ENCODE measurements around the gene AKR1B15. TPM values are rescaled to one million over a fixed set of nuclear protein-coding genes. Genes with fewer than 3 reads are reported as not detected.
"Not testable (repeated sequence)": the region's sequence is repeated elsewhere in the genome, so short reads cannot be mapped to it uniquely, and the experiment has no call there.

The AKR1B15 gene
- total RNA-seq, 1 experiment from 2014 or later: not detected

- Histone ChIP-seq H3K27me3 (replicated peaks; ENCODE audit: control insufficient read depth, insufficient read depth, low read length) (no peaks in the 10 kb centered on the region), H3K36me3 (ENCODE audit: control insufficient read depth, insufficient read depth, low read length) (no peaks in the 10 kb centered on the region), H3K4me3 (ENCODE audit: low read depth, low read length) (no peak overlapping the region), H3K4me1 (0 out of 2 replicates have a peak, but pooled peaks cover 3% of the 10 kb centered on the region), H3K9me3 (no peaks in the 10 kb centered on the region)
- DNase-seq: no peak
- Mint-ChIP-seq H3K27me3 (ENCODE audit: insufficient read depth, unreplicated experiment) (peaks cover 4% of the 10 kb centered on the region), H3K27ac (ENCODE audit: unreplicated experiment) (no peak overlapping the region), H3K36me3 (ENCODE audit: insufficient read depth, unreplicated experiment) (no peaks in the 10 kb centered on the region), H3K9me3 (ENCODE audit: unreplicated experiment) (no peaks in the 10 kb centered on the region), H3K4me3 (ENCODE audit: unreplicated experiment) (no peak overlapping the region), H3K4me1 (ENCODE audit: low read depth, unreplicated experiment) (no peaks in the 10 kb centered on the region)
- intact Hi-C loops (cut with micrococcal nuclease; ENCODE audit: unreplicated experiment): no loop called here
- ChIA-PET CTCF (interaction anchor here (0.9 kb wide), 2 partner anchors 12 to 16 kb away, joined by 3 to 4 read pairs; no protein-coding TSS in a partner anchor), POLR2A (no interaction called here)
- no peak for TF ChIP-seq CTCF (IDR thresholded peaks at IDR 0.05; ENCODE audit: insufficient read depth in 1 of 2, low read depth in 1 of 2, low read length in 1 of 2, severe bottlenecking in 1 of 2, unreplicated experiment in 1 of 2)
- no TSS peak for BruUV-seq (replicated peaks)
Observed at GRCh38 chr7:134535919-134536299, 13.0 kb upstream of the AKR1B15 start.

GRCh38 chr7:134536558-134536957 is 12.4 kb upstream of the AKR1B15 start:
- H3K27me3 ChIP-seq (replicated peaks; ENCODE audit: control insufficient read depth, insufficient read depth, low read length); H3K4me3 ChIP-seq (ENCODE audit: low read depth, low read length); DNase-seq; H3K9me3 ChIP-seq; H3K4me1 ChIP-seq; H3K4me1 Mint-ChIP-seq (ENCODE audit: low read depth, unreplicated experiment); POLR2A ChIA-PET; H3K4me3 Mint-ChIP-seq (ENCODE audit: unreplicated experiment); BruUV-seq (replicated peaks); CTCF ChIA-PET; H3K9me3 Mint-ChIP-seq (ENCODE audit: unreplicated experiment); H3K27me3 Mint-ChIP-seq (ENCODE audit: insufficient read depth, unreplicated experiment); H3K27ac Mint-ChIP-seq (ENCODE audit: unreplicated experiment); H3K36me3 Mint-ChIP-seq (ENCODE audit: insufficient read depth, unreplicated experiment); H3K36me3 ChIP-seq (ENCODE audit: control insufficient read depth, insufficient read depth, low read length); intact Hi-C loops (cut with micrococcal nuclease; ENCODE audit: unreplicated experiment): not testable (repeated sequence)

- H3K36me3 ChIP-seq (ENCODE audit: control insufficient read depth, insufficient read depth, low read length); H3K4me3 Mint-ChIP-seq (ENCODE audit: unreplicated experiment); H3K27ac Mint-ChIP-seq (ENCODE audit: unreplicated experiment); H3K27me3 Mint-ChIP-seq (ENCODE audit: insufficient read depth, unreplicated experiment); DNase-seq; intact Hi-C loops (cut with micrococcal nuclease; ENCODE audit: unreplicated experiment); H3K9me3 Mint-ChIP-seq (ENCODE audit: unreplicated experiment); H3K4me1 ChIP-seq; H3K27me3 ChIP-seq (replicated peaks; ENCODE audit: control insufficient read depth, insufficient read depth, low read length); CTCF ChIA-PET; POLR2A ChIA-PET; H3K9me3 ChIP-seq; H3K4me1 Mint-ChIP-seq (ENCODE audit: low read depth, unreplicated experiment); H3K4me3 ChIP-seq (ENCODE audit: low read depth, low read length); BruUV-seq (replicated peaks); H3K36me3 Mint-ChIP-seq (ENCODE audit: insufficient read depth, unreplicated experiment): not testable (repeated sequence)
Observed at GRCh38 chr7:134537273-134537781, 11.6 kb upstream of the AKR1B15 start.

GRCh38 chr7:134539380-134540004 is 9.4 kb upstream of the AKR1B15 start:
- no peaks in the 10 kb centered on the region for H3K36me3 ChIP-seq (ENCODE audit: control insufficient read depth, insufficient read depth, low read length)
- H3K9me3 ChIP-seq: no peaks in the 10 kb centered on the region
- H3K4me1 Mint-ChIP-seq (ENCODE audit: low read depth, unreplicated experiment): no peaks in the 10 kb centered on the region
- H3K27me3 ChIP-seq (replicated peaks; ENCODE audit: control insufficient read depth, insufficient read depth, low read length): no peaks in the 10 kb centered on the region
- DNase-seq: no peak
- no peaks in the 10 kb centered on the region for H3K36me3 Mint-ChIP-seq (ENCODE audit: insufficient read depth, unreplicated experiment)
- intact Hi-C loops (cut with micrococcal nuclease; ENCODE audit: unreplicated experiment): no loop called here
- no peak for TF ChIP-seq CTCF (IDR thresholded peaks at IDR 0.05; ENCODE audit: insufficient read depth in 1 of 2, low read depth in 1 of 2, low read length in 1 of 2, severe bottlenecking in 1 of 2, unreplicated experiment in 1 of 2)
- H3K4me3 ChIP-seq (ENCODE audit: low read depth, low read length): no peak overlapping the region
- H3K27ac Mint-ChIP-seq (ENCODE audit: unreplicated experiment): no peak overlapping the region
- BruUV-seq (replicated peaks): no TSS peak
- no peaks in the 10 kb centered on the region for H3K9me3 Mint-ChIP-seq (ENCODE audit: unreplicated experiment)
- ChIA-PET POLR2A (interaction anchor here (0.6 kb wide), 1 partner anchor 1813 kb away, joined by 3 read pairs; no protein-coding TSS in a partner anchor), CTCF (no interaction called here)
- H3K4me1 ChIP-seq: no peaks in the 10 kb centered on the region
- H3K4me3 Mint-ChIP-seq (ENCODE audit: unreplicated experiment): no peak overlapping the region
- H3K27me3 Mint-ChIP-seq (ENCODE audit: insufficient read depth, unreplicated experiment): peaks cover 10% of the 10 kb centered on the region

- H3K27ac Mint-ChIP-seq (ENCODE audit: unreplicated experiment); H3K4me3 ChIP-seq (ENCODE audit: low read depth, low read length); H3K9me3 ChIP-seq; DNase-seq; H3K36me3 ChIP-seq (ENCODE audit: control insufficient read depth, insufficient read depth, low read length); H3K4me1 Mint-ChIP-seq (ENCODE audit: low read depth, unreplicated experiment); H3K4me3 Mint-ChIP-seq (ENCODE audit: unreplicated experiment); BruUV-seq (replicated peaks); H3K9me3 Mint-ChIP-seq (ENCODE audit: unreplicated experiment); intact Hi-C loops (cut with micrococcal nuclease; ENCODE audit: unreplicated experiment); CTCF ChIA-PET; H3K4me1 ChIP-seq; POLR2A ChIA-PET; H3K36me3 Mint-ChIP-seq (ENCODE audit: insufficient read depth, unreplicated experiment); H3K27me3 ChIP-seq (replicated peaks; ENCODE audit: control insufficient read depth, insufficient read depth, low read length): not testable (repeated sequence)
- H3K27me3 Mint-ChIP-seq (ENCODE audit: insufficient read depth, unreplicated experiment): peaks cover 15% of the 10 kb centered on the region
Observed at GRCh38 chr7:134541501-134542194, 7.3 kb upstream of the AKR1B15 start.

Measured in Caco-2 (cell line).